Ovary (tissue), 3 donors: ENCODE results near the gene RAB27A.

Experiments
- EP300 ChIP-seq: sonication (generic); formaldehyde crosslinking; IDR thresholded peaks from one replicate; pipeline ENCODE4 v1.6.1; 2017; ENCODE audit warnings: antibody characterized with exemption
- TF ChIP-seq, protein P1 (sequence below), 3 donors: fragments of 450-650 bp in 2 of 3; fragments of 200-600 bp in 1 of 3; IDR thresholded peaks; one replicate each; pipeline versions ENCODE4 v1.5.1 to v1.8.0; 2016 to 2022; ENCODE audit warnings: antibody characterized with exemption in 3 of 3, mild to moderate bottlenecking in 1 of 3
- donor health status: DM: no; HTN: no; CAD: no.

DNA sequence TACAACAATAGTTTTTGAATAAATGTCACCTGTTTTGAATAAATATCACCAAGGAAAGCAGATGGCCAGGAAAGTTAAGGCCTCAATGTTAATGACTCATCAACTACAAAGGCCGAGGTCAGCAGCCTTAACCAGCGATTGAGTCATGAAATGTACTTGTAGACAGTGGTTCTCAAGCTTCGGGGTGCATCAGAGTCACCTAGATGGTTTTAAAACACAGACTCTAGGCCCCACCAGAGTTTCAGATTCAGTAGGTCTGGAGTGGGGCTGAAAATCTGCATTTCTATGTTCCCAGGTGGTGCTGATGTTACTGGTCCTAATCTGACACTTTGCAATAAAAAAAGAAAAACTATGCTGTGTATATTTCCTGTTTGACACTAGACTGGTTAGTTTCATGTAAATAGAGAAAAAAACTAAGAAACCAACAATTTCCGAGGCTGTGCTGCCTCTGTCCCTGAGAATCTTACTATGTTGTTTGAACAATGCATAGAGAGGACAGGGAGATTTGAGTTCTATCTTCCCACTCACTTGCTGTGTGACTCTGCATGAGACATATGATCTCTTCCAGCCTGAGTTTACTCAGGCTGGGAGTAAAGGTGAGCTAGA, 9.8 kb downstream of the RAB27A start:
- TF ChIP-seq, protein P1, sequence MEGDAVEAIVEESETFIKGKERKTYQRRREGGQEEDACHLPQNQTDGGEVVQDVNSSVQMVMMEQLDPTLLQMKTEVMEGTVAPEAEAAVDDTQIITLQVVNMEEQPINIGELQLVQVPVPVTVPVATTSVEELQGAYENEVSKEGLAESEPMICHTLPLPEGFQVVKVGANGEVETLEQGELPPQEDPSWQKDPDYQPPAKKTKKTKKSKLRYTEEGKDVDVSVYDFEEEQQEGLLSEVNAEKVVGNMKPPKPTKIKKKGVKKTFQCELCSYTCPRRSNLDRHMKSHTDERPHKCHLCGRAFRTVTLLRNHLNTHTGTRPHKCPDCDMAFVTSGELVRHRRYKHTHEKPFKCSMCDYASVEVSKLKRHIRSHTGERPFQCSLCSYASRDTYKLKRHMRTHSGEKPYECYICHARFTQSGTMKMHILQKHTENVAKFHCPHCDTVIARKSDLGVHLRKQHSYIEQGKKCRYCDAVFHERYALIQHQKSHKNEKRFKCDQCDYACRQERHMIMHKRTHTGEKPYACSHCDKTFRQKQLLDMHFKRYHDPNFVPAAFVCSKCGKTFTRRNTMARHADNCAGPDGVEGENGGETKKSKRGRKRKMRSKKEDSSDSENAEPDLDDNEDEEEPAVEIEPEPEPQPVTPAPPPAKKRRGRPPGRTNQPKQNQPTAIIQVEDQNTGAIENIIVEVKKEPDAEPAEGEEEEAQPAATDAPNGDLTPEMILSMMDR (IDR thresholded peaks at IDR 0.05): no peak
- TF ChIP-seq EP300: no peak
